ENCODE data around the gene RFX3. TPM values are rescaled to one million over a fixed set of nuclear protein-coding genes. Genes with fewer than 3 reads are reported as not detected.

RFX3 gene
- total RNA-seq, 1 donor from 2014 or later = 12.1 TPM

GRCh38 chr9:3239240-3239639, 286.6 kb downstream of the RFX3 start:
- Mint-ChIP-seq H3K36me3 (ENCODE audit: low read depth, unreplicated experiment) (no peaks in the 10 kb centered on the region), H3K4me1 (ENCODE audit: low read depth, unreplicated experiment) (peaks cover 10% of the 10 kb centered on the region), H3K9me3 (ENCODE audit: unreplicated experiment) (no peaks in the 10 kb centered on the region), H3K27me3 (ENCODE audit: low read depth, unreplicated experiment) (no peaks in the 10 kb centered on the region), H3K27ac (ENCODE audit: unreplicated experiment) (no peak overlapping the region), H3K4me3 (ENCODE audit: unreplicated experiment) (no peak overlapping the region)
- no peak overlapping the region for H3K27ac ChIP-seq (ENCODE audit: low read depth, low read length)
- no peak overlapping the region for H3K9ac ChIP-seq (ENCODE audit: low read length)
- H3K36me3 ChIP-seq (ENCODE audit: insufficient read depth, low read length) = no peaks in the 10 kb centered on the region
- no peak overlapping the region for H3K4me3 ChIP-seq (ENCODE audit: insufficient read depth, low read depth, low read length)
- TF ChIP-seq, protein P1, sequence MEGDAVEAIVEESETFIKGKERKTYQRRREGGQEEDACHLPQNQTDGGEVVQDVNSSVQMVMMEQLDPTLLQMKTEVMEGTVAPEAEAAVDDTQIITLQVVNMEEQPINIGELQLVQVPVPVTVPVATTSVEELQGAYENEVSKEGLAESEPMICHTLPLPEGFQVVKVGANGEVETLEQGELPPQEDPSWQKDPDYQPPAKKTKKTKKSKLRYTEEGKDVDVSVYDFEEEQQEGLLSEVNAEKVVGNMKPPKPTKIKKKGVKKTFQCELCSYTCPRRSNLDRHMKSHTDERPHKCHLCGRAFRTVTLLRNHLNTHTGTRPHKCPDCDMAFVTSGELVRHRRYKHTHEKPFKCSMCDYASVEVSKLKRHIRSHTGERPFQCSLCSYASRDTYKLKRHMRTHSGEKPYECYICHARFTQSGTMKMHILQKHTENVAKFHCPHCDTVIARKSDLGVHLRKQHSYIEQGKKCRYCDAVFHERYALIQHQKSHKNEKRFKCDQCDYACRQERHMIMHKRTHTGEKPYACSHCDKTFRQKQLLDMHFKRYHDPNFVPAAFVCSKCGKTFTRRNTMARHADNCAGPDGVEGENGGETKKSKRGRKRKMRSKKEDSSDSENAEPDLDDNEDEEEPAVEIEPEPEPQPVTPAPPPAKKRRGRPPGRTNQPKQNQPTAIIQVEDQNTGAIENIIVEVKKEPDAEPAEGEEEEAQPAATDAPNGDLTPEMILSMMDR (IDR thresholded peaks at IDR 0.05; ENCODE audit: insufficient read depth, low read depth, low read length) = no peak
- no peak for TF ChIP-seq EZH2 (IDR thresholded peaks at IDR 0.05; ENCODE audit: insufficient read depth, low read length)
- H2AFZ ChIP-seq (ENCODE audit: low read depth, low read length) = no peak overlapping the region
- DNase-seq (ENCODE audit: low read depth) (no peak), FAIRE-seq (no peak)
- H3K9me3 ChIP-seq (ENCODE audit: insufficient read depth, low read depth, low read length) = no peaks in the 10 kb centered on the region
- no peaks in the 10 kb centered on the region for H3K27me3 ChIP-seq (ENCODE audit: insufficient read depth, low read length)
- H3K4me1 ChIP-seq (ENCODE audit: insufficient read depth, low read length) = peaks cover 6% of the 10 kb centered on the region
- no peaks in the 10 kb centered on the region for H4K20me1 ChIP-seq (ENCODE audit: insufficient read depth, low read length)
- no peaks in the 10 kb centered on the region for H3K79me2 ChIP-seq (ENCODE audit: insufficient read depth, low read length)
- H3K4me2 ChIP-seq (ENCODE audit: low read length) = no peak overlapping the region

- Histone ChIP-seq H3K9me3 (ENCODE audit: insufficient read depth, low read depth, low read length) (no peaks in the 10 kb centered on the region), H3K79me2 (ENCODE audit: insufficient read depth, low read length) (no peaks in the 10 kb centered on the region), H3K4me2 (ENCODE audit: low read length) (no peak overlapping the region), H3K4me1 (ENCODE audit: insufficient read depth, low read length) (peaks cover 6% of the 10 kb centered on the region), H3K9ac (ENCODE audit: low read length) (no peak overlapping the region), H3K4me3 (ENCODE audit: insufficient read depth, low read depth, low read length) (no peak overlapping the region), H3K27me3 (ENCODE audit: insufficient read depth, low read length) (no peaks in the 10 kb centered on the region), H2AFZ (ENCODE audit: low read depth, low read length) (no peak overlapping the region), H3K27ac (ENCODE audit: low read depth, low read length) (no peak overlapping the region), H4K20me1 (ENCODE audit: insufficient read depth, low read length) (no peaks in the 10 kb centered on the region), H3K36me3 (ENCODE audit: insufficient read depth, low read length) (no peaks in the 10 kb centered on the region)
- H3K4me3 Mint-ChIP-seq (ENCODE audit: unreplicated experiment) = no peak overlapping the region
- no peak overlapping the region for H3K27ac Mint-ChIP-seq (ENCODE audit: unreplicated experiment)
- H3K27me3 Mint-ChIP-seq (ENCODE audit: low read depth, unreplicated experiment) = no peaks in the 10 kb centered on the region
- no peaks in the 10 kb centered on the region for H3K9me3 Mint-ChIP-seq (ENCODE audit: unreplicated experiment)
- DNase-seq (ENCODE audit: low read depth) (no peak), FAIRE-seq (no peak)
- peaks cover 10% of the 10 kb centered on the region for H3K4me1 Mint-ChIP-seq (ENCODE audit: low read depth, unreplicated experiment)
- no peaks in the 10 kb centered on the region for H3K36me3 Mint-ChIP-seq (ENCODE audit: low read depth, unreplicated experiment)
- no peak for TF ChIP-seq EZH2 (IDR thresholded peaks at IDR 0.05; ENCODE audit: insufficient read depth, low read length)
- TF ChIP-seq, protein P1 (IDR thresholded peaks at IDR 0.05; ENCODE audit: insufficient read depth, low read depth, low read length) = no peak
These were observed 287.6 kb downstream of the RFX3 start for GRCh38 chr9:3238236-3238635.

DNA sequence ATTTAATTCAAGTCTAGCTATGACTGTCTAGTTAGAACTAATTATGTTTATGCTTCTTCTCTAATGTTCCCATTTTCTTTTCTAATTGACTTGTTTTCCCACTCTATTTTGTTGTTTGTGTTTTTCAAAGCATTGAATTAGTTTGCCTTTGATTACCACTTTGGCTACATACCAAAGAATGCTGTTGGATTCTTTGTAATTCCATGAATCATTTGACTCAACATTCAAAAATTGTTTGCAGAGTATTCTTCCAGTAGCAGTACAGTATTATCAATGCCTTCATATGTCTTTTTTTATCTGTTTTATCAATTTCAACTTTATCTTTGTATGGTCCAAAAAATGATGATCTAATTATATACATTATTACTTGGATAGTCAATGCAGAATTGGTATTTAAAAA, 288.7 kb downstream of the RFX3 start:
- Histone ChIP-seq H4K20me1 (ENCODE audit: insufficient read depth, low read length) (no peaks in the 10 kb centered on the region), H3K36me3 (ENCODE audit: insufficient read depth, low read length) (no peaks in the 10 kb centered on the region), H3K4me3 (ENCODE audit: insufficient read depth, low read depth, low read length) (no peak overlapping the region), H3K9me3 (ENCODE audit: insufficient read depth, low read depth, low read length) (no peaks in the 10 kb centered on the region), H3K9ac (ENCODE audit: low read length) (no peak overlapping the region), H3K4me1 (ENCODE audit: insufficient read depth, low read length) (peaks cover 6% of the 10 kb centered on the region), H3K79me2 (ENCODE audit: insufficient read depth, low read length) (no peaks in the 10 kb centered on the region), H3K27me3 (ENCODE audit: insufficient read depth, low read length) (no peaks in the 10 kb centered on the region), H3K4me2 (ENCODE audit: low read length) (no peak overlapping the region), H2AFZ (ENCODE audit: low read depth, low read length) (no peak overlapping the region), H3K27ac (ENCODE audit: low read depth, low read length) (no peak overlapping the region)
- Mint-ChIP-seq H3K27ac (ENCODE audit: unreplicated experiment) (no peak overlapping the region), H3K4me1 (ENCODE audit: low read depth, unreplicated experiment) (peaks cover 10% of the 10 kb centered on the region), H3K36me3 (ENCODE audit: low read depth, unreplicated experiment) (no peaks in the 10 kb centered on the region), H3K27me3 (ENCODE audit: low read depth, unreplicated experiment) (no peaks in the 10 kb centered on the region), H3K4me3 (ENCODE audit: unreplicated experiment) (no peak overlapping the region), H3K9me3 (ENCODE audit: unreplicated experiment) (no peaks in the 10 kb centered on the region)
- TF ChIP-seq EZH2 (IDR thresholded peaks at IDR 0.05; ENCODE audit: insufficient read depth, low read length) = no peak
- TF ChIP-seq, protein P1 (IDR thresholded peaks at IDR 0.05; ENCODE audit: insufficient read depth, low read depth, low read length) = no peak
- FAIRE-seq (no peak), DNase-seq (ENCODE audit: low read depth) (no peak)

Data from astrocyte (in vitro differentiated cells and primary cell).